Colonic mucosa (tissue), 4 donors: ENCODE data around the gene MTMR8. TPM values are rescaled to one million over a fixed set of nuclear protein-coding genes. Genes with fewer than 3 reads are reported as not detected.

ENCODE experiments used
- DNase-seq: peaks from one replicate; pipeline ENCODE4 v3.0.0-alpha.2; 2020
- H3K27ac ChIP-seq: fragments of 200-600 bp; one replicate; pipeline ENCODE4 v1.8.0; 2021
- H3K27me3 ChIP-seq: fragments of 200-600 bp; one replicate; pipeline ENCODE4 v1.8.0; 2021
- H3K36me3 ChIP-seq: fragments of 200-600 bp; one replicate; pipeline ENCODE4 v1.8.0; 2021
- H3K4me1 ChIP-seq: fragments of 200-600 bp; one replicate; pipeline ENCODE4 v1.8.0; 2021; ENCODE audit warnings: mild to moderate bottlenecking
- H3K4me3 ChIP-seq: fragments of 200-600 bp; one replicate; pipeline ENCODE4 v1.8.0; 2021
- H3K9ac ChIP-seq, 2 donors: one replicate each; pipeline ENCODE4 v1.7.0; 2013; ENCODE audit warnings: control low read depth in 2 of 2, low read depth in 2 of 2, low read length in 2 of 2
- H3K9me3 ChIP-seq: fragments of 200-600 bp; one replicate; pipeline ENCODE4 v1.8.0; 2021
- intact Hi-C: fragments of 100-400 bp; cut with DNase I; formaldehyde crosslinking; loops from one replicate; pipeline ENCODE4 v1.14.1; 2022
- total RNA-seq, 2 donors: library from RNA; stranded (reverse); fragmentation: NEBNext Ultra II Directional in 1 of 2; extraction: Animal tissue kit (Norgen Biotek cat#: 25700) in 1 of 2; gene quantifications; one replicate each; pipeline ENCODE4 v1.2.1, GENCODE V29; 2021
- TF ChIP-seq, protein P1 (sequence below): fragments of 200-600 bp; IDR thresholded peaks from one replicate; pipeline ENCODE4 v1.8.0; 2022; ENCODE audit warnings: antibody characterized with exemption, mild to moderate bottlenecking
- donor health status: healthy.
- donor health status: DM: no; HTN: no; CAD: no.
- donor health status: DM: no; HTN: no; CAD: no.

MTMR8 gene
- total RNA-seq, 2 donors from 2014 or later = 5.8 to 6.9 TPM

DNA sequence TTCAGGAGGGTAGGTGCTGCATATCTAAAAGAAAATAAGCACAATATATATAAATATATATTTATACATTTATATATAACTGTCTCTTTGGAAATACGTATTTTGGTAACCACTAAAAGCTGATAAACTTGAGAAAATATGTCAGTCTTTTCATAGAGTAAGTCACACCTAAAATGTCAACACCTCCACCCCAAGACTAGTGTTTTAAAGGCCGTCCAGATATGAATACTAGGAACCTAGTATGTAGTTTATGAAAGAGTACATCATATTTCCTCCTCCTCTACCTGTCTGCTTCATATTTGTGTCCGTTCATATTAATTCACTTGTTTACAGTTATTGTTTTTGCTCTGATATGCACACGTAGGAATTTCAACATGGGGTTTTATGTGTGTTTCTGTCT is 45.2 kb downstream of the MTMR8 start:
- intact Hi-C loops = no loop called here
- no peaks in the 10 kb centered on the region for H3K36me3 ChIP-seq
- no peaks in the 10 kb centered on the region for H3K9me3 ChIP-seq
- no peak overlapping the region for H3K4me3 ChIP-seq
- no peak overlapping the region for H3K27ac ChIP-seq
- H3K9ac ChIP-seq = no peak overlapping the region
- no peaks in the 10 kb centered on the region for H3K27me3 ChIP-seq
- no peaks in the 10 kb centered on the region for H3K4me1 ChIP-seq
- DNase-seq = no peak
- TF ChIP-seq, protein P1, sequence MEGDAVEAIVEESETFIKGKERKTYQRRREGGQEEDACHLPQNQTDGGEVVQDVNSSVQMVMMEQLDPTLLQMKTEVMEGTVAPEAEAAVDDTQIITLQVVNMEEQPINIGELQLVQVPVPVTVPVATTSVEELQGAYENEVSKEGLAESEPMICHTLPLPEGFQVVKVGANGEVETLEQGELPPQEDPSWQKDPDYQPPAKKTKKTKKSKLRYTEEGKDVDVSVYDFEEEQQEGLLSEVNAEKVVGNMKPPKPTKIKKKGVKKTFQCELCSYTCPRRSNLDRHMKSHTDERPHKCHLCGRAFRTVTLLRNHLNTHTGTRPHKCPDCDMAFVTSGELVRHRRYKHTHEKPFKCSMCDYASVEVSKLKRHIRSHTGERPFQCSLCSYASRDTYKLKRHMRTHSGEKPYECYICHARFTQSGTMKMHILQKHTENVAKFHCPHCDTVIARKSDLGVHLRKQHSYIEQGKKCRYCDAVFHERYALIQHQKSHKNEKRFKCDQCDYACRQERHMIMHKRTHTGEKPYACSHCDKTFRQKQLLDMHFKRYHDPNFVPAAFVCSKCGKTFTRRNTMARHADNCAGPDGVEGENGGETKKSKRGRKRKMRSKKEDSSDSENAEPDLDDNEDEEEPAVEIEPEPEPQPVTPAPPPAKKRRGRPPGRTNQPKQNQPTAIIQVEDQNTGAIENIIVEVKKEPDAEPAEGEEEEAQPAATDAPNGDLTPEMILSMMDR = no peak

DNA sequence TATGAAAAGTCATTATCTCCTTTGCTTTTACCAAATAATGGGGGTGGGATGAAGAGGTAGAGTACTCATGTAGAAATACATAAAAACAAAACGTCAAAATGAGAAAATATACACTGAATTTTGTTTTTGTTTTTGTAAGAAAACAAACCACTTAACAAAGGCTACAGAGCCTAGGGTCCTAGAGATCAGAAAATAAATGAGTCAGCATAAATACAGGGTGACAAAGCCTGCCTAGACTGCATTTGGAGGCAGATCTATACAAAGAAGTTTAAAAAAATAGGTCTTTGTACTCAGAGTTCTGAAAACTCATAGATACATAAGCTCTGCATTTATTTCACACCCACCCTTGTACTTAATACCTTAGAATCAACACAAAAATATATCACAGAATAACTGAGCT is 52.4 kb downstream of the MTMR8 start:
- TF ChIP-seq, protein P1 = no peak
- Histone ChIP-seq H3K9ac (no peak overlapping the region), H3K4me1 (no peaks in the 10 kb centered on the region), H3K27ac (no peak overlapping the region), H3K27me3 (no peaks in the 10 kb centered on the region), H3K9me3 (no peaks in the 10 kb centered on the region), H3K36me3 (no peaks in the 10 kb centered on the region), H3K4me3 (no peak overlapping the region)
- DNase-seq = no peak
- intact Hi-C loops = no loop called here

DNA sequence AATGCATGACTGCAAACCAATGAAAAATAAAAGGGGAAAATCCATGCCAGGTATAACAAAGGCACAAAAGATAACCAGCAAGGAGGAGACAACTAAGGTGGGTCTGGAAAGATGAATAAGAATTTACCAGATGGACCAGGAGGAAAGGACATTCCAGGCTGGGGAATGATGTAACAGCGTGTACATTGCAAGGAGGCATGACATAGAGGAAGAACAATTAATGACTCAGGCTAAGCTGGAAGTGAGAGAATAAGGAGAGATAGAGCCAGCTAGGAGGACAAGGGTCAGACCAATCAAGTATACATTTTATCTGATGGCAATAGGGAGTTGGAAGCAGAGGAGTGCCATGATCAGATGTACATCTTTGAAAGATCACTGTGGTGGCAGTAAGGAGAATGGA is 57.0 kb downstream of the MTMR8 start:
- TF ChIP-seq, protein P1 = no peak
- intact Hi-C loops = no loop called here
- Histone ChIP-seq H3K4me1 (no peaks in the 10 kb centered on the region), H3K36me3 (no peaks in the 10 kb centered on the region), H3K9ac (no peak overlapping the region), H3K27me3 (no peaks in the 10 kb centered on the region), H3K9me3 (no peaks in the 10 kb centered on the region), H3K4me3 (no peak overlapping the region), H3K27ac (no peak overlapping the region)
- DNase-seq = no peak

DNA sequence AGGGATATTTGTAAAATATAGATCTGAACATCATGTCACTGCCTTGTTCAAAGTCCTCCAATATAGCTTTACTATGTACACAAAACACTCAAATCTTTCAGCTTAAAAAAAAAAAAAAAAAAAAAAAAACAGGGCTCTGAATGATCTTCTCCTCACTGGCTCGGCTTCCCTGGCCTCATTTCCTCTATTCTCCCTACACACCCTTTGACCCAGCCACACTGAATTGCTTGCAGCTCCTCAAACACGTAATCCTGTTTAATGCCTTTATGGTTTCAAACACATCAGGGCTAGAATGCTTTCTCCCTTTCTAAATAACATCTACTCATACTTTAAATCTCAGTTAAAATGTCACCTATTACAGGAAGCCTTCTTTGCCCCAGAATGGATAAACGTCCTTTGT is 60.8 kb downstream of the MTMR8 start:
- H3K27me3 ChIP-seq = no peaks in the 10 kb centered on the region
- H3K9ac ChIP-seq = no peak overlapping the region
- DNase-seq = peak; percentile 53
- TF ChIP-seq, protein P1 = no peak
- no peak overlapping the region for H3K4me3 ChIP-seq
- peak overlapping the region; percentile 5 for H3K27ac ChIP-seq
- intact Hi-C loops = no loop called here
- H3K36me3 ChIP-seq = no peaks in the 10 kb centered on the region
- no peaks in the 10 kb centered on the region for H3K9me3 ChIP-seq
- H3K4me1 ChIP-seq = no peaks in the 10 kb centered on the region

DNA sequence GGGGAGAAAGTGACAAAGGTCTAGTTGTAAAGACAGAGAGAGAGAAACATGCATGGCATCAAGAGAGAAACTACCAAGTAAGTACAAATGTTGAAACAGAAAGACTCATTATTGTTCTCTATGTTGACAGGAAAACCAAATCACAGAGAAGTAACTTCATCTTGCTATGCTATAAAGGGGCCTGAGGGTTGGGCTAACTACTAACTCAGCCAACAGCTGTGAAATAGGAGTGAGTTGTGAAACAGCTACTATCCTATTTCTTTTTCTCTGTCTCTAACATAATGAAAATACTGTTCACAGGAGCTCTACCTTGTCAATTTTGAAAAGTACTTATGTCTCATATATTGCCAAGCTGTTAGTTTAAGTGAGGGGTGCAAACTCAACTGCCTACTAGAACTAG is 65.0 kb downstream of the MTMR8 start:
- TF ChIP-seq, protein P1 = no peak
- no peaks in the 10 kb centered on the region for H3K27me3 ChIP-seq
- no peaks in the 10 kb centered on the region for H3K36me3 ChIP-seq
- no peak for DNase-seq
- no peaks in the 10 kb centered on the region for H3K9me3 ChIP-seq
- no peak overlapping the region for H3K9ac ChIP-seq
- no peaks in the 10 kb centered on the region for H3K4me1 ChIP-seq
- intact Hi-C loops = no loop called here
- no peak overlapping the region for H3K27ac ChIP-seq
- no peak overlapping the region for H3K4me3 ChIP-seq

DNA sequence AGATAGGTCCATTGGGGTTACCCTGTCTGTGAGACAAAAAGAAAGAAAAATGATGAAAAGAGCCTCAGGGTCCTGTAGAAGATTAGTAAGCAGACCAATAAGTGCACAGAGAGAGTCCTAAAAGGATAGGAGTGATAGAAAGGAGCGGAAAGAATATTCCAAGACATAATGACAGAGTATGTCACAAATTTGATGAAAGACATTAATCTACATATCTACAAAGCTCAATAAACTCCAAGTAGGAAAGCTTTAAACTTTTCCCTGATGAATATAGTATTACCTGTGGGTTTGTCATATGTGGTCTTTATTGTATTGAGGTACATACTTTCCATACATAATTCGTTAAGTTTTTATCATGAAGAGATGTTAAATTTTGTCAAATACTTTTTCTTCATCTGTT is 73.7 kb downstream of the MTMR8 start:
- TF ChIP-seq, protein P1 = no peak
- H3K4me3 ChIP-seq = no peak overlapping the region
- intact Hi-C loops = no loop called here
- no peak overlapping the region for H3K9ac ChIP-seq
- no peaks in the 10 kb centered on the region for H3K4me1 ChIP-seq
- H3K27ac ChIP-seq = no peak overlapping the region
- no peaks in the 10 kb centered on the region for H3K27me3 ChIP-seq
- no peaks in the 10 kb centered on the region for H3K36me3 ChIP-seq
- DNase-seq = no peak
- H3K9me3 ChIP-seq = no peaks in the 10 kb centered on the region
